HG02571 (cell line): ENCODE measurements around the gene MRGPRD.

Experiments used
- ATAC-seq: cut with Tn5 transposase; IDR thresholded peaks from one replicate; pipeline ENCODE4 v1.9.1; 2021; ENCODE audit warnings: mild to moderate bottlenecking, moderate library complexity; ENCODE audit not compliant: unreplicated experiment

The MRGPRD gene

GRCh38 chr11:68980776-68981065 lies at the start of gene MRGPRD:
Gene MRGPRD, minus strand, starts transcription at chr11:68980986. Its CDS starts 0 bp downstream, at chr11:68980986.
- ATAC-seq = no peak

DNA sequence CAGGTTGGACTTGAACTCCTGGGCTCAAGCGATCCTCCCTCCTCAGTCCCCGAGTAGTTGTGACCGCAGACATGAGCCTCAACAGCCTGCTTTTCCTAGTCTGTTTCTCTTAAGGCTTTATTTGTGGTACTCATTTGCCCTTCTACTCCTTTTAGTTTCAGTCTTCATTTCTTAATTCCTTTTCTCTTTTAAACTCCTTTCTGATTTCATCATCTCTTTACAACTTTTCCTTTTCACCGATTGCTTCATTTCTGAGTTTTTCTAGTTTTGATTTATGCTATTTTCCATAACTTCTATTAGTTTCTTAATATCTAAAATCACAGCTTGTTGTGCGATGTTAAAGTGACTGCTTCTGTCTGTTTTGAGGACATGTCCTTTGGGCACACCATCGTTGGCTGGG lies 49.5 kb upstream of the MRGPRD start:
- ATAC-seq = no peak

DNA sequence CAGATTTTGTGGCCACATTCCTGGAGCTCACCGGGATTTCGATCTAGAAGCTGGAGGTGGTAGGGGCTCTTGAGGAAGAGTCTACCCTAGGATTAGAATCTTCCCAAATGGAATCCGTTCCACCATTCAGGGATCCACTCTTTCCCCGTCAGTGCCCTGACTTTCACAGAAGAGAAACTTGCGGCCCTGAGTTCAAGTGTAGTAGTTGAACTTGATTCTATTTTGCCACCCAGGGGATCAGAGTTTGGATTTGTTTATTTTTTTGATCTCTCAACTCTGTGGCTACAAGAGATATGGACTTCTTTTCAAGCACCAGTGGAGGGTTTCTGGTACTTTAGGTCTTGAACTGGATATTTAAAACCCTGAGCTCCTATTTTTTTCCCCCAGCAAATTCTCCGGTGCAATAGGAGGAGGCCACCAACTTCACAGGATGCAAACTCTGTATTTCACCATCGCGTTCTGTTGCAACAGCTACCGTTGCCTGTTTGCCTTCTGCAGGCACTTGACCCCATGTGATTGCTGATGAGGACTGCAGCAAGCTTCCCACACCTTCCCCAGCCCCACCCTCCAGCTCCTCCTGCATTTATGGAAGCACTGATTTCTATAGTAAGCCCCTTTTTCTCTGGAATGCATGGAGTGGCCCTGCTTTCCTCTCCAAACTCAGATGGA lies 47.1 kb upstream of the MRGPRD start:
- no peak for ATAC-seq

GRCh38 chr11:69024509-69024908 lies 43.7 kb upstream of the MRGPRD start:
- no peak for ATAC-seq

DNA sequence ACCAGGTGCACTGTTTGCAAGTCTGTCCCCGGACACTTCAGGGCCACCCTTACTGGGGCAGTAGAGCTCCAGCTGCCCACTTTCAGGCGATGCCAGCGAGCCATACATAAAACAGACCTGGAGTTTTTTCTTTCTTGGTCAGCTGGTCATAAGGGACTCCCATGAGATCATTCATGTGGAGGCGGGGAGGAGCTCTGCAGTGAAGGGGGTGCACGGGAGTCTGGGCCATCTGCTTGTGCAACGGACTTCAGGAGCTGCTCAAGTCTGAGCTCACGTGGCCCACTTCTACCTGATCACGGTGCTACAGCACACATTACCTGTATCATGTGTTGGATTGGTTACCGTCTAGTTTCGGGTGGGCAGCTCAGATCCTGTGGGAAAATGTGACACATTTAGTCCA lies 41.5 kb upstream of the MRGPRD start:
- no peak for ATAC-seq

- no peak for ATAC-seq
Observed at GRCh38 chr11:69018924-69019323, 38.1 kb upstream of the MRGPRD start.

DNA sequence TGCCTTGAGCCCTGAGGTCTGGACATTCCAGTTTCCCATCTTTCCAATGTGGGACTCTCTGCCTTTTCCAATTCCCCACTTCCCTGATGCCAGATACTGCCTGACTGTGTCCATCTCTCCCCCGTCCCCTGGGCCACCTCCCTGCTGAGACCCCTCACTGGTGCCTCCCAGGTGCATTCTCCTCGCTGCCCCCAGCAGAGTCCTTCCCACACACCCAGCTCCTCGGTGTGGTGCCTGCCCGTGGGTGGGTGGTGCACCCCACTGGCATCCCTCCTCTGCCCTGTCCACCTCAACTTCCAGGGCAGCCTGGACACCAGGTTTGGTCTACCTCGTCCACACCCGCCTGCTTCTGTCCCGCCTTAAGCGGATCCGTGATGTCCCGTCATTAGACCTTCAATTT lies 37.2 kb upstream of the MRGPRD start:
- no peak for ATAC-seq

GRCh38 chr11:69014898-69015549 lies 34.2 kb upstream of the MRGPRD start:
- no peak for ATAC-seq

- no peak for ATAC-seq
Observed at GRCh38 chr11:69014084-69014851, 33.5 kb upstream of the MRGPRD start.

GRCh38 chr11:69013009-69013951 lies 32.5 kb upstream of the MRGPRD start, which contains the start of gene MRGPRF:
Gene MRGPRF, minus strand, starts transcription at chr11:69013246. Its CDS starts 3,345 bp downstream, at chr11:69009901.
- ATAC-seq = no peak

DNA sequence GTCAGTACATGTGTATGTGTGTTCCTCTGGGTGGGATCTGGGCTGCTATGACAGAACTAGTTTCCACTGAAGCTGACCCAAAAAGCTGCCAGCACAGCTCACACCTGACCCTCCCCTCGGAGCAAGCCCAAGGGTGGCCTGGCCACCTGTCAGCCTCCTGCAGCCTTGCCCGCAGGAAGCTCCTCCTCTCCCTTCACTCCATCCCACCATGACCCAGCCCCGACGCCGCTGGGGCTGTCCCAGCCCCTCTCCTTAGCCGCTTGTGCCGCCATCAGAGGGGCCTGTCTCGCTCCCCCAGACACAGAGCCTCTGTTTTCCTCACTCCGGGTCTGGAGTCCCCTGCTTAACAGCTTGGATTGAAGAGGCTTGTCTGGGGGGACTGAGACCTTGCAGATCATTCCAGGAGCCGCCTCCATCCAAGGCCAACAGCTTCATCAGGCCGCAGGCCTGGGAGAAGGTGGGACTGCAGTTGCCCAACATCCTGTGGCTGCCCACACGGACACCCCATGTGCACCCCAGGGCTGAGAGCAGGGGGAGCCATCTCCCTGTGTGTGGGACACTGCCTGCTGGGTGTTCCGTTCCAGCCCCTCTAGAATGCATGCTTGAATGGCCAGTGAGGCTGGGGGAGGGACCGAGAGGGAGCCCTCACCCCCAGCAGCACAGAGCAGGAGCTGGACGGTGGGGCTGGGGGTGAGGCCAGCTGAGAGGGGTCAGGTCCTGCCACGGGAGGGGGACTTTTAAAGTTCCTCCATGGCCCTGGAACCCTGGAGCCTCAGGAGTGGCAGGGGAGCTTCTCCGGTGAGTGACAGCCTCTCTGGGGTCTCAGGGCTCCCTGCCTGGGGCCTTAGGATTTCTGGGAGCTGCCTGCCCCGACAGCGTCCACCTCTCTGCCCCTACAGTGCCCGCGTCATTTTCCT lies 31.6 kb upstream of the MRGPRD start:
- no peak for ATAC-seq

GRCh38 chr11:69011624-69012091 lies 30.9 kb upstream of the MRGPRD start:
- ATAC-seq = no peak

GRCh38 chr11:69010964-69011623 lies 30.3 kb upstream of the MRGPRD start:
- no peak for ATAC-seq

GRCh38 chr11:69010361-69010891 lies 29.6 kb upstream of the MRGPRD start:
- no peak for ATAC-seq

DNA sequence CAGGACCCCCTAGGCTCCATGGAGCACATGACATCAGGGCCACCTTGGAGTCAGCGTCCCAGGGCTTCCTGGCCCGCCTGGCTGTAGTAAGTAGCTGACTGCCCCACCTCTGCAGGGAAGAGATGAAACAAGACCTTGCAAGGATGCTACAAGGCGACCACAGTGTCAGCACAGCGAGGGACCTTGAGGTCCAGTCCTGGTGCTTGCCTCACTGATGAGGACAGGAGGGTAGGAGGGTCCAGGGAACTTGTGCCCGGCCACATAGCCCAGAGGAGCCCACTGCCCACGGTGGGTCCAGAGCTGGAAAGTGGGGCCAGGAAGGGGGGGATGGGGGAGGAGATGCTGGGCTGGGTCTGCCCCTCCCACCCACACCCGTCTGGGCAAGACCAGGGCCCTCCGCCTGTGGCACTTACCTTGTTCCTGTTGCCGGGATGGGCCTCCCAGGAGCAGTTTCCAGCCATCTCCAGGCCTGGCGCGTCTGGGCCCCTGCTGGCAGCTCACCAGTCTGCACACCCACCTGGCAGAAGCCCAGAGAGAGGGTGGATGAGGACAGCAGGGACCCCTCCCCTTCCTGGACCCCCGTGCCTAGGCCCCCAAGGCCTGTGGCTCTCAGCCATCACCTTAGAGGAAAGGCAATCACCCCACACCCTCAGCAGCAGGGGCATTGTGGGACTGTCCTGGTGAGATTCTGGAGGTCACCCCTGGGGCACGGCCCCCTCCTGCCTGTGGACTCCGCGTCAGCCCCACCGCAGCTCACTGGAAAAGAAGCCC lies 28.8 kb upstream of the MRGPRD start:
- no peak for ATAC-seq

DNA sequence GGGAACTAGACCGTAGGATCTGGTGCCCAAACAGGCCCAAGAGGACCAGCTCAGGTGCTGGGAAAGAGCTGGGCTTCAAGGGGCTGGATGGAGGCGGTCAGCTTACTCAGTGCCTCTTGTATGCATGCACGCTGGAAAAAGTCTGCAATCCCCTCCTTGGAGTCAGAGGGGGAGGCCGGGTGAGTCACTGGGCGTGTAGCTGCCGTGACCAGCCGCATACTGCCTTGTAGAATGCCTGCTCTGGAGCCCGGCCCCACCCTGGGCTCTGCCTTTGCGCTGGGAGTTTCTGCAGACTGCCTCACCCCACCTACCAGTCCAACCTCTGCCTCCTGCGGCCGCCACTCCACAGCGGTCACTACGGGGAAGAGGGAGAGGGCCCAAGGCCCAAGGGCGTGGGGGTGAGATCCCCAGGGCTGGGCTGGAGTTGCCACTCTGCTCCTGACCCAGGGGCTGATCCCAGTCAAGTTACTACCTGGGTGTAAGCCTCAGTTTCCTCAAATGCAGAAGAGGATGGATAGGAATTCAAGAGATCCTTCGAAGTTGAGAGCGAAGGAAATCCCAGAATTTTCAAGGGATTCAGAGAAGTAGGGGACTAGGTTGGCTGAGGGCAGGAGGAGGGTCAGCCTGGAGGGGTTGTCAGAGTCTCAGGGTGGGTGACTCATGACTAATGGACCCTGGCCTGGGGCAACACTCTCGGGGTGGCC lies 28.1 kb upstream of the MRGPRD start:
- ATAC-seq = no peak

- no peak for ATAC-seq
Observed at GRCh38 chr11:69007975-69008381, 27.2 kb upstream of the MRGPRD start.

- no peak for ATAC-seq
Observed at GRCh38 chr11:69006816-69007215, 26.0 kb upstream of the MRGPRD start.
